Vein endothelial cell (primary cell): Measurements from ENCODE around the gene PRMT9. TPM values are rescaled to one million over a fixed set of nuclear protein-coding genes. Genes with fewer than 3 reads are reported as not detected.

Experiments used
- total RNA-seq: library from RNA; depleted of rRNA; stranded (reverse); fragments of >200 nt; gene quantifications from 2 replicates; pipeline ENCODE4 v1.2.3, GENCODE V29; 2012

PRMT9 gene
- total RNA-seq = 7.5 and 11.6 TPM in 2 replicates

DNA sequence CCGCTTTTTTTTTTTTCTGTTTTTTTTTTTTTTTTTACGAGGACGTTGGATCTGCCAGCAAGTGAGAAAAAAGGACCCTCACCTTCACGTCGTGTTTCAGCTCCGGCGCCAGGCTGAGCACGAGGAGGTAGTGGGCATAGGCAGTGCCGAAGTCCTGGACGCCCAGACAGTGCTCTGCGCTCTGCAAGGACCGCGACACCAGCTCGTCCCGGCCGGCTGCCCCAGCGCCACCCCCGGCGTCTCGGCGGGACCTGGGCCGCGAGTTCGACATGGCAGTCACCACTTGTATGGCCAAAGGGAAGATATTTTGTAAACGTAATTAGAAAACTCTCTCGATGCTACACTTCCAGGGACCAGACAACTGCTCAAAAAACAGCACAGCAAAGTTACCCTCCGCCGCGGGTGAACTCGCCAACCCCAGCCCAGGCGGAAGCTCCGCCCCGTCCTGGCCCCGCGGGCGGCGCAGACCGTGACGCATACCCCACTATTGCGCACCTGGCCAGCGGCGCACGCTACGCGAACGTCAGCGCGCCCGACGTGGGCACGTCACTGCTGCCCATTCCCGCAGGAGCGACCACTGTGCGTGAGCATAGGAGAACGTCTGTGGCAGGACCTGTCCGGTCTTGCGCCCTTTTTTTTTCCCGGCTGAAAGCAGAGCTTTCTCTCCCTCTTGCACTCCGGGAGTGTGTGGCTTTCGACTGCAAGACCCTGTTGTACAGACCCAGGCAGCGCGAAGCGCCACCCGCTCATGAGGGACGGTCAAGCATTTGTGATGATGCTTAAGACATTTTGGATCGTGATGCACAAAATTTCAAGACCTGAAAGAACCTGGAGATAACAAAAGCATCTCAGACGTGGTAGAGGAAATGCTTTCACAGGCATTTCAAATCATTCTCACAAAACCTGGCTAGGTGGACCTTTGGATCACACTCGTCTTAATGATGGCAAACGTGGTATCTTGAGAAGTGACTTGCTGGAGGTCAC lies at the start of gene PRMT9:
TSS of gene PRMT9 (minus strand) at position 447 of the 984 bp plus-strand sequence. CDS start at position 271, 176 bp downstream.

DNA sequence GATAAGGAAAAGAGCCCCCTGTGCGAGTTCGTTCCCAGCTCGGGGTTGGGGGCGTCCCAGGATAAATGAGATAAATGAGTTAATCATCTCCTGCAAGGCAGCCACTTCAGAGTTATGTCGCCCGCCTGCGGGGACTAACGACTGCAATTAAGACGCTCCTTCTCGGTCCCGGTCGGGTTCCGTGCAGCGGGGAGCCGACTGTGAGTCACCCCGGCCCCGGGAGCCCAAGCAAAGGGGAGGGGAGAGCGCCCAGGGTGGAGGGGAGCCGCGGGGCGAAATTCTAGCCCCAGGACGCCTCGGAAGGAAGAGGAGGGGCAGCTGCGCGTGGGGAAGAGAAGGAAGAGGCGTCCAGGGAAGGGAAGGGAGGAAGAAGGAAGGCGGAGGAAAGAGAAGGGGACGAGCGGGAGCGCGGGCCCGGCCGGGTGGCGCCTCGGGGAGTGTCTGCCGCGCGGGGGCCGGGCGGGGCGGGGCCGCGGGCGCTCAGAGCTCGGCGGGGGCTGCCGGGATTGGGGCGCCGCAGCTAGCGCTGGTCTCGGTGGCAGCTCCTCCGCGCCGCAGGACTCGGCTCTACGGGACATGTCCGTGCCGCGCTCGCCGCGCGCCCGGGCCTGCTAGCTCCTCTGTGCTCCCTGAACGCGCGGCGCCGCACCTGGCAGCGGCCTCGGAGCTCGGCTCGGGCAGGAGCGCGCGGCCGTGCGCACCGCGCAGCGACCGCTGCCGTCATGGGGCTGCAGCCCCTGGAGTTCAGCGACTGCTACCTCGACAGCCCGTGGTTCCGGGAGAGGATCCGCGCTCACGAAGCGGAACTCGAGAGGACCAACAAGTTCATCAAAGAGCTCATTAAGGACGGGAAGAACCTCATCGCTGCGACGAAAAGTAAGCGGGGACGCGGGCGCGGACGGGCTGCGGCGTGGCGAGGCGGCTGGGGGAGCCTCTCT lies 47.9 kb upstream of the PRMT9 start, which contains the start of gene ARHGAP10:
TSS of gene ARHGAP10 (plus strand) at position 509 of the 938 bp plus-strand sequence. CDS start at position 723, 214 bp downstream.

DNA sequence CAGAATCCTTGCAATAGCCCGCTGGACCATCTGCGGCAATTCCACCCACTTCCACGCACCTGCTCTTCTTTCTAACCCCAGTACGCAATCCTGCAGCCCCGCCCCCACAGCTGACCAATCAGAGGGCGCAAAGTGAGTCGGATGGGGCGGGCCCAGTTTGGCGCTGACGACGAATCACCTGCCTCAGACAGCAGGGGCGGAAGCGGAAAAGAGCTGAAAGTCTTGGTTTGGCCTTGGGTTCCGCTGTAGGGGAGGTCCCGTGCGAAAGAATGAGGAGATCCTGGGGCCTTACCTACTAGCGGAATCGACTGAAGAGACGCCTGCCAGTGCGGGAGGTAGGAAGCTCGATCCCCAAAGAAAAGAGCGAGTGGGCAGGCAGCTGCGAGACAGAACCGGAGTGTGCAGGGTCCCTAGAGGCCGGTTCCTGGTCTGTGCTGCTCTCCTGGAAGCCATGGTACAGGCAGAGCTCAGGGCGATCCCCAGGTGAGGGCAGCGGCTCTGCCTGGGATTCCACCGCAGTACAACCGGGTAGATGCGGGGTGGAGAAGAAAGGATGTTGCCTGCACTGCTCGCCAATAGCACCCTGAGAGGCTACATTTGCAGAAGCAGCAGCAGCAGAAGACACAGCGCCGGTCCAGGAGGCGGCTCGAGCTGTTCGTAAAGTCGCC lies 66.7 kb downstream of the PRMT9 start, which contains the start of gene TMEM184C:
TSS of gene TMEM184C (plus strand) at position 225 of the 668 bp plus-strand sequence. CDS start 560 bp downstream, outside the sequence.

Other genes with a start within 250 kb of the PRMT9 start
- gene EDNRA, start 203.1 kb downstream of the PRMT9 start, total RNA-seq = under 0.01 and 1.3 TPM in 2 replicates
- gene TMEM184C, start 66.8 kb downstream of the PRMT9 start, total RNA-seq = 34.0 and 39.1 TPM in 2 replicates
- gene ARHGAP10, start 47.9 kb upstream of the PRMT9 start, total RNA-seq = 19.9 and 21.9 TPM in 2 replicates